AG08395 (cell line): Measurements from ENCODE around the gene ATG9A.

Experiments used
- DNase-seq: peaks from one replicate; pipeline ENCODE4 v3.0.0; 2012; ENCODE audit warnings: mixed read lengths, low spot score

The ATG9A gene

DNA sequence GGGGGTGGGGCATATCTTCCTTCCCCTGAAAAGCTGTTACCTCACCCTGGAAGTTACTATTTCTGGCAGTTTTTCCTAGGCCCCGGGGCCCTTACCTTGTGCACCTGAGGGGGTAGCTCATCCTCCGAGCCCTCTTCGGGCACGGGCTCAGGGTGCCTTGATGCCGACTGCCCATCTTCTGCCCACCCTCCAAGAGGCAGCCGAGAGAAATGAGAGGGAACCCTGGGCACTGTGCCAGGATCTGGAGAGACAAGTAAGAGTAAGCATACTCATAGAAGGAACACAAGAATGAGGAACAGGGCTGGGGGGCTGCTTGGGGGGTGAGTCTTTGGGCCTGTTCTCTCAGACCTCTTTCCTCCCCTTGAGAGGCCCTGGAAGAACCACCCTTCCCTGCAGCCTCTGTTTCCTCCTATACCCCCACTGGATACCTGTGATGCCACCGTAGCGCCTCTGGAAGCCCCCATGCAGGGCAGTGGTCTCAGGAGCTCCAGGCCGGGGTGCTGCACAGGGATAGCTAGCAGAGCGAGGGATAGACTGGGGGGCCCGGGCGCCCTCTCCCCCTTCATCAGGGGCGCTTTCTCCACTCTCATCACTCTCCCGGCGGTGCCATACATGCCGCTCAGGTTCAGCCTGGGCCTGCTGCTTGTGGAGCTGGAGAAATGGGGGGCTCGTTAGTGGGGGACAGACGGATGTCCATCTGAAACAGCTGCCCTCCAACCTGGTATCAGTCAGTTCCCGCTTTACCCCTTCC, 8.6 kb downstream of the ATG9A start:
- DNase-seq: no peak

- no peak for DNase-seq
Observed at GRCh38 chr2:219219784-219220532, 9.5 kb downstream of the ATG9A start.

DNA sequence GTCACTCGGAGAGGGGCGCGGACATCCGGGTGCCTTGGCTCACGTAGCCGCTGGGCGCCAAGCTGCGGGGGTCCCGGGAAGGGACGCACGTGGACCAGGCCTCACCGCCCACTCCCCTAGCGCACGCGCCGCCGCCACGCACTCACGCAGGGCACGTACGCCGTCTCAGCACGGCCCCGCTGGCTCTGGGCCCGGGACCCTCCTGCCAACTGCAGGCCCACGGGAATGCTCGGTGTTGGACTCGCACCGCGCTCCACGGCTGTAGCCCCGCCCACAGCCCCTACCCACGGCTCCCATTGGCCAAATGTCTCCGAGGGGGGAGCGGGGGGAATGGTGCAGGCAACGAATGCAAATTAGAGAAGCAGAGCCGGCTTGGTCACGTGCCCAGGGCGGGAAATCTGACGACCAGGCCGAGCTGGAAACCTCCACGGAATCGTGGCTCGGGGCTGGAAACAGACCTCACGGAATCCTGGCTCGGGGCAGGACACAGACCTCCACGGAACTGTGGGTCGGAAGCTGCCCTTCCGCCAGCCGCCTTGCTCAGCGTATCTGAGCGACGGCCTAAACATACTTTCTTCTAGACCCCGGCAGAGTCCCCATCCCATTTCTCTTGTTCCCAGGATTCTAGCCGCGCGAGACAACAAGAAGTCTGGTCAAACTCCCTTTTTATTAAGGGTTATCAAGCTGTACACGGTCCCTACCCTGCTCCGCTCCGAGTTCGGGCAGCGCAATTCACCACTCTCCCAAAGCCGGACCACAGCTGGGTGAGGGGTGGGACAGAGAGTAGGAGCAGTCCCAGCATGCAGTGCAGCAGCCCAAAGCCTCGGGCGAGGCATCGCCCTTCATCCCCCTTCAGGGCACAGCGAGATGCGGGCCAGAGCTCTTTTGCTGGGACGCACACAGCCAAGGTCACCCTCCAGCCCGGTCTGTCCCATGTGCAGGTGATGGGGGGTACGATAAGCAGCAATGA, 10.4 kb downstream of the ATG9A start, which contains the start of gene ABCB6:
TSS of gene ABCB6 (minus strand) at position 227 of the 970 bp plus-strand sequence. CDS start 285 bp downstream, outside the sequence.
- DNase-seq: peak; percentile 96

DNA sequence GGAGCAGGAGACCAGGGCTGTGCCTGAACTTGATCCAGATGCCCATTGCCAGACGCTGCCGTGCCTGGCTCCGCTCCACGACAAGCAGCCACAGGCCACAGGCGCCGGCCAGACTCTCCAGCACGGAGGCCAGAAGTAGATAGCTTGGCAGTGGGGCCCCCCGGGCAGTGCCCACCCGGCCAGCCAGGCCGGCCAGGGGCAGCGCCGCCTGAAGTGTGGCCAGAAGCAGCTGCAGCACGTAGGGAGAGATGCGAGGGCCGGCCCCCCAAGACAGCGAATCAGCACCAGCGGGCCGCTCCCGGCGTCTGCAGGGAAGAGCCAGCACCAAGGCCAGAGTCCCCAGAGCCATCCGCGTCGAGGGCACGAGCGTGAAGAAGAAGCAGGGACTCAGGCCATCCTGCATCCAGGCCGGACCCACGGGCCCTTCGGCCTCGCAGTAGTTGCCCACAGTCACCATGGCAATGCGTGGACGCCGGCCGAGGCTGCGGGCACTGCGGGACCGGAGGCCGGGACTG, 11.2 kb downstream of the ATG9A start:
- peak; percentile 71 for DNase-seq

- DNase-seq: no peak
Observed at GRCh38 chr2:219216535-219216915, 12.9 kb downstream of the ATG9A start.

DNA sequence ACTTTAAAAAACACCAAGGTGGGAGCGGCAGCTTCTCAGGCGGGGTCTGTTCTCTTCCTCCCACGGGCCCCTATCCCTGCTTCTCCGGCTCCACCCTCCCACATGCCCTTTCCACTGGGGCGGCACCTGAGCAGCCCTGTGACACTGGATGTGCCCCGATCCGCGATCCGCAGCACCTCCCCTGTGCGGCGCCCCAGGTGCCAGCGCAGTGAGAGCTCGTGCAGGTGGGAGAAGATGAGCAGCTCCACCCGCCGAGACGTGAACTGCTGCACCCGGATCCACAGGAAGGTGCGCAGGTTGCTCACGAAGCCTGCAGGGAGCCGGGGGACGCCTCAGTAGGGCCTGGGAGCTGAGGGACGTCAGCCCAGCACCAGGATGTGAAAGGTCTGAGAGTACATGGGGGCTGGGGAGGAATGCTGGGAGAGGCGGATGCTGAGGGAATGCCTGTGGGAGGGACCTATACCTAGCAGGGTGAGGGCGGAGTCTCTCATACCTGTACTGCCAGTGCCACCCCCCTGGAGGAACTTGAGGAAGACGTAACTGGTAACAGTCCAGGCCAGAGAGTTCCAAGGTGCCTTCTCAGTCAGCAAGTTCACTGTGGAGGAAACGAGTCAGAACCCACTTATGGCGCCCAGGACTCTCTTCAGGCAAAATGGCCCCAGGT, 13.4 kb downstream of the ATG9A start:
- no peak for DNase-seq

GRCh38 chr2:219214786-219215185, 14.7 kb downstream of the ATG9A start:
- DNase-seq: no peak

DNA sequence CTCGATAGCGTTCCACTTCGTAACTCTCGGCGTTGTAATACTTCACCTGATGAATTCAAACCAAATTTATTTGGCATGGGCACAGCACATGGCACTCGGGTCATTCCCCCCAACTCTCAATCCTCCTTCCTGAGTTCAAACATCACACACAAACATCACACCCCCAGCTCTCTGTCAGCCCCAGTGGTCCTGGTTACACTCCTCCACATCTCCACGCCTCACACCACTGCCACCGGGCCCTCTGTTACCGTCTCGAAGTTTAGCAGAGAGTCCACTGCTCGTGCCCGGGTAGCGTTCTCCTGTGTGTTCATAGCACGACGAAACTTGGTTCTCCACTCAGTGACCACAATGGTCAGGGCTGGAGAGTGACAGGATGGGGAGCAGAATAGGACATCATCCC, 15.3 kb downstream of the ATG9A start:
- no peak for DNase-seq

DNA sequence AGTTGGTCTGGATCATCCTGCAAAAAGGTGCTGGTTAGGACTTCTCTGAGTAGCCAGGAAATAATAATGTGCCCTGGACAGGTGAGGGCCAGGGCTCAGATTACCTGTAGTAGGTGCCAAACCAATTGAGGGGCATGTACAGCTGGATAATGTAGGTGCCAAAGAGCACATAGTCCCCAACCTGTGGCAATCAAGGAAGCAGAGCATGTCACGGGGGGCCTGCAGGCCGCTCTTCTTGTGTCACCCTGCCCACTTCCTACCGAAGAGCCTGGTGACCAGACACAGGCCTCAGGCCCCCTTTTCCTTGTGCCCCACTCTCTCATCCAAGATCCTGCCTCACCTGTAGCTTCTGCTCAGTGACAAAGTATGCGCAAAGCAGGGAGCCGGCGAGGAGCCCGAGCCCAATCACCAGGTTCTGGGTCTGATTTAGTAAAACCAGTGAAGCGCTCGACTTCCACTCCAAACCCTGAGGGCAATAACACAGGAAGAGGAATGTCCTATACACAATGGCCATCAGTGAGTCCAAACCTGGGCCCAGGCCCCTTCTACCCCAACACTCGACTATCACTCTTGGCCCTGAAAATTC, 15.9 kb downstream of the ATG9A start:
- no peak for DNase-seq

- DNase-seq: no peak
Observed at GRCh38 chr2:219213026-219213415, 16.4 kb downstream of the ATG9A start.

DNA sequence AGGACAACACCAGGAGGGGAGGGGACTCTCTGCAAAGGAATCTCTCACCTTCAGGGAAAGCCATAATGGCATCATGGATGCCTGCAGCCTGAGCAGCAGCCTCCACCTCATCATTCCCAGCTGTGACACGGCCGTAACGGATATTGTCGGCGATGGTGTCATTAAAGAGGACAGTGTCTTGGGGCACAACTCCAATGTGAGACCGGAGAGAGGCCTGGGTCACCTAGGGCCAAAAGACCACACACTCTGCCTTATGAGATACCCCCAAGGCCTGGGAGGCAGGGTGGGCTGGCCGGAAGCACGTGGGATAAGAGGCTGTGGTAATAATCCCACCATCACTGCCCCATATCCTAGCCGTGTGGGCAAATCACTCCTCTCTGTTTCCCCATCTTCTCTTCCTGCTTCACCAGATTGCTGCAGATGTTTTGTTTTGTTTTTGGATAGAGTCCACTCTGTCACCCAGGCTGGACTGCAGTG, 18.5 kb downstream of the ATG9A start:
- no peak for DNase-seq

DNA sequence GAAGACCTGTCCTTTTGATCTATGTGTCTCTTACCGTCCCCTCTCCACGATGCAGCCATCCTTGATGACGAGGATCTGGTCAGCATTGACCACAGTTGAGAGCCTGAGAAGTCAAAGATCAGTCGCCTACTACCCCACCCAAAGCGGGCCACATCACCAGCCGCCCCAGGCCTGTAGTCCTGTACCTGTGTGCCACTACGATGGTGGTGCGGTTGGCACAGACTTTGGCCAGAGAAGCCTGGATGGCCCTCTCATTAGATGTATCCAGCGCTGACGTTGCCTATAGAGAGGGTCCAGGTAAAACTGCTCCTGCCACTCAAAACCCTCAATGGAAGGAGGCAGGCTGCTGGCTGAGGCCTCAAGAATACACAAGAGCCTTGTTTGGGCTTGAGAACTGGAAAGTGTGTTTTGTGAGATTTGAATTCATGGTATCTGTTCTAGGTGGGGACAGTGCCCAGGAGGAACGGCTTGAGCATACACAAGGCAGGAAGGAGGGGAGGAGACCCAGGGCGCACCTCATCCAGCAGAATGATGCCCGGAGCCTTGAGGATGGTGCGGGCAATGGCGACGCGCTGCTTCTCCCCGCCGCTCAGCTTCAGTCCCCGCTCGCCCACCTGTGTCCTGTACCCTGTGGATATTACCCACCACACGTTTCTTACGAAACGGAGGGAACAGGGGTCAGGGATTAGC, 19.1 kb downstream of the ATG9A start:
- DNase-seq: no peak

DNA sequence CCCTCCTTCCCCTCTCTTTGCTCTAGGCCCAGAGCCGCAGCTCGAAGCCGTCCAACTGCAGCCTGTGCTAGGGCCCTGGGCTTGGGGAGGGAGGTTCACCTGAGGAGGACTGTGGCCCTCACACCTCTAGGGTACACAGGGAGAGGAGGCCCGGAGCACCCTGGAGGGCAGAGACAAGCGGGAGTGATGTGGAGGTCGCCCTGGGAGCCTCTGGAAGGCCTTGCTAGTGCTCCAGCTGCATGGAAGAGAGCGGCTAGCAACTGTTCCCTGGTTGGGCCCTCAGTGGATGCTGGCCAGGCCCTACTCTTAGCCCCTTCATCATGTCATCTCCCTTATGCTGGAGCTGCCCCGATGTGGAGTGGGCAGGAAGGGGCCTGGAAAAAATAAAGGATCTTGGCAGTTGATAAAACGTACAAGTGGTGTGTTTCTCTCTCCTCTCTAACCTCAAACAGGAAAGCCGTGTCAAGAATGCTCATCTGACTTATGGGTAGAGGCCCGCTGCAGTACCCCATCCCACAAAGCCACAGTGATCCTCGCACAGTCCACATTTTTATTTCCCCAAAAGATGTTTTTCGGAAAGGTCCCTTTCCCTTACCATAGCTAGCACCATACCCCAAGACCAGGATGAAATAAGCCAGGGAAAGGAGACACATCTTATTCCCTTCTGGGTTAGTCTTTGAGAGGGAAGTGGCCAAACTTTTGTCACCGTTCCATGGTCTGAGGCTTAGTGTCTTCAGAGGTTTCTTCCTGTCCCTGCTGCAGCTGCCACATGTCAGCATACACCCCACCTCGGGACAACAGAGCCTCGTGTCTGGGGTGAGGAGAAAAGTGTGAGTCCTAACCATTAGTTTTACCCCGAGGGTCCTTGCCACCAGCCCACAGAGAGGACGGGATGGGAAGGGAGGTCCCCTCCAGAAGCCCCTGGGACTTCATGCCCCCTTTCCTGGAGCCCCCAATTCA, 19.9 kb downstream of the ATG9A start:
- no peak for DNase-seq

GRCh38 chr2:219207884-219208740, 21.3 kb downstream of the ATG9A start:
- DNase-seq: peak; percentile 37

- DNase-seq: no peak
Observed at GRCh38 chr2:219207134-219207883, 22.1 kb downstream of the ATG9A start.

DNA sequence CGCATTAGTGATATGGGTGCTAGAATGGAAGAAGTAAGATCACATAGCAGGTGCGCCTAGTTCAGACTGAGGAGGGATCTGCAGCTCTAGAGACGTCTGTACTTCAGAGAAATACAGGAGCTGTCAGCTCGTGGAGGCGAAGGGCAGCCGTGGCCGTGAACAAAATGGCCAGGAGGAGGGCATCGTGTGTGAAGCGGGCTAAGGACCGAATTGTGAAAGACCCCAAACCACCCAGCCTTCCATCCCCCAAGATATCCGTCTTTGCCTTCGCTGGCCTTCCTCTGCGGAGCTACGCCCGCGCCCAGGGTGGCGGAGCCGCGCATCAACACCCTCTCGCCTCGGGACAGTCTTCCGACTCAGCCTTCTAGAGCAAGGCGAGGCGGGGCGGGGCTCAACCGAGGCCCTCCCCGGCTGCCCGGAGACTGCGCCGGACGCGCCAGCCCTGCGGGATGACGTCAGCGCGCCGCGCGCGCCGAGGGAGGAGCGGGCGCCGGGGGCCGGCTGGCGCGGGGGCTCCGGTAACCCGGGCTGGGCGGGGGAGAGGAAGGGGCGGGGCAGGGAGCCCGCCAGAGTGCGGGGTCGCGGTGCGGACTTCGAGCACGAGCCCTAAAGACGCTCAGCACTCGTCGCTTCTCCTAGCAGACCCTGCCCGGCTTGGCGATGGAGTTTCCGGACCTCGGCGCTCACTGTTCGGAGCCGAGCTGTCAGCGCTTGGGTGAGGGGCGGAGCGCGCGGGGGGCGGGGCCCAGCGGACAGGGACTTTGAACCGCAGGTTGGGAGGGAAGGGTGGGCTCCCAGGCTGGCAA, 22.9 kb downstream of the ATG9A start, which contains the start of gene ZFAND2B:
TSS of gene ZFAND2B (plus strand) at position 455 of the 806 bp plus-strand sequence. CDS start at position 661, 206 bp downstream.
- peak; percentile 99 for DNase-seq

DNA sequence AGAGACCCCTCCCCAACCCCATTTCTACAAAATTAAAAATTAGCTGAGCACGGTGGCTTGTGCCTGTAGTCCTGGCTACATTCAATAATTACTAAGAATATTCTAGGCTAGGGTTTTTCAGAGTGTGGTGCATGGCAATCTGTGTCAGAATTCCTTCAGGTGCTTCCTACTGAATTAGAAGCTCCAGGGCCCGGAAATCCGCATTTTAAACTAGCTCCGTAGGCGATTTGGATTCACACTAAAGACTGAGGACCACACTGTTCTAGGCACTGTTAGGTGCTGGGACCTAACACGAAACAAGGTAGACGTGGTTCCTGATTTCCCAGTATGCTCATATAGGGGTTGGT, 23.5 kb downstream of the ATG9A start:
- no peak for DNase-seq
